GM18526 (cell line): Measurements from ENCODE around the gene FEM1C.

Experiments used
- POLR2A ChIP-seq: IDR thresholded peaks from 3 replicates; pipeline ENCODE4 v1.6.1; 2011; ENCODE audit not compliant: insufficient read length; ENCODE audit errors: extremely low read depth

Gene FEM1C

GRCh38 chr5:115507681-115508080, 36.9 kb downstream of the FEM1C start:
- no peak for TF ChIP-seq POLR2A

GRCh38 chr5:115503420-115503819, 41.2 kb downstream of the FEM1C start:
- TF ChIP-seq POLR2A: no peak

GRCh38 chr5:115501464-115502210, 42.9 kb downstream of the FEM1C start:
- no peak for TF ChIP-seq POLR2A

- TF ChIP-seq POLR2A: no peak
Measured at GRCh38 chr5:115500225-115500624, 44.4 kb downstream of the FEM1C start.

- TF ChIP-seq POLR2A: no peak
Measured at GRCh38 chr5:115496936-115497576, 47.5 kb downstream of the FEM1C start.

- TF ChIP-seq POLR2A: no peak
Measured at GRCh38 chr5:115494570-115495289, 49.8 kb downstream of the FEM1C start.

GRCh38 chr5:115490596-115490995, 54.0 kb downstream of the FEM1C start:
- no peak for TF ChIP-seq POLR2A

GRCh38 chr5:115489733-115490132, 54.8 kb downstream of the FEM1C start:
- TF ChIP-seq POLR2A: no peak

- TF ChIP-seq POLR2A: no peak
Measured at GRCh38 chr5:115487756-115488155, 56.8 kb downstream of the FEM1C start.

GRCh38 chr5:115487168-115487567, 57.4 kb downstream of the FEM1C start:
- no peak for TF ChIP-seq POLR2A

- no peak for TF ChIP-seq POLR2A
Measured at GRCh38 chr5:115486728-115487127, 57.8 kb downstream of the FEM1C start.

- no peak for TF ChIP-seq POLR2A
Measured at GRCh38 chr5:115484368-115484767, 60.2 kb downstream of the FEM1C start.

GRCh38 chr5:115480900-115481299, 63.7 kb downstream of the FEM1C start:
- no peak for TF ChIP-seq POLR2A

GRCh38 chr5:115480271-115480670, 64.3 kb downstream of the FEM1C start:
- no peak for TF ChIP-seq POLR2A

GRCh38 chr5:115478281-115478680, 66.3 kb downstream of the FEM1C start:
- no peak for TF ChIP-seq POLR2A

GRCh38 chr5:115477581-115477980, 67.0 kb downstream of the FEM1C start:
- no peak for TF ChIP-seq POLR2A
